ENCODE data around the gene FBXO28.

Gene FBXO28

DNA sequence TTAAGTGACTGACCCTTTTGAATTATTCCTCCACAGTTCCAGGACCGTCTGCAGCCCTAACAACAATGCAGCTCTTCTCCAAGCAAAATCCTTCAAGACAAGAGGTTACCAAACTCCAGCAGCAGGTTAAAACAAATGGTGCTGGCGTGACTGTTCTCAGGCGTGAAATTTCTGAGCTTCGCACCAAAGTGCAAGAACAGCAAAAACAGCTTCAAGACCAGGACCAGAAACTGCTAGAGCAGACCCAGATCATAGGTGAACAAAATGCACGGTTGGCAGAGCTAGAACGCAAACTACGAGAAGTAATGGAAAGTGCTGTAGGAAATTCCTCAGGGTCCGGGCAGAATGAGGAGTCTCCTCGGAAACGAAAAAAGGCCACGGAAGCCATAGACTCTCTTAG lies 43.4 kb downstream of the FBXO28 start:
- no peak for DNase-seq (ENCODE audit: low spot score)

DNA sequence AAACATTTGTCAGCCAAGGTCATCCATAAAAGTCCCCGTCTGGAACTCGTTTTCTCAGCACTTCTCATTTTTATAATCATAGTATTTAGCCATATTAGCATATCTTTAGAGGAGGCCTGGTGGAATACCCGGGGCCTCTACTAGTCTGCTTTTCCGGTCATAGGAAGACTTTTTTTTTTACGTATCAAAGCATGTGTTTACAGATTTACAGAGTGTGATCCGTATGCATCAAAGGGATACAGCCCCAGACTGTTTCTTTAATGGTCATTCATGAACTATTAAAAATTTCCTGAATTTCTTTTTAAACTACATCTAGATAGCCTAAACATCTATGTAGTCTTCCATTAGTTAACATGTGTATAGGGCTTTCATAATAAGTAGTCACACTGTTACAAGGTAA lies 45.6 kb downstream of the FBXO28 start:
- no peak for DNase-seq (ENCODE audit: low spot score)

DNA sequence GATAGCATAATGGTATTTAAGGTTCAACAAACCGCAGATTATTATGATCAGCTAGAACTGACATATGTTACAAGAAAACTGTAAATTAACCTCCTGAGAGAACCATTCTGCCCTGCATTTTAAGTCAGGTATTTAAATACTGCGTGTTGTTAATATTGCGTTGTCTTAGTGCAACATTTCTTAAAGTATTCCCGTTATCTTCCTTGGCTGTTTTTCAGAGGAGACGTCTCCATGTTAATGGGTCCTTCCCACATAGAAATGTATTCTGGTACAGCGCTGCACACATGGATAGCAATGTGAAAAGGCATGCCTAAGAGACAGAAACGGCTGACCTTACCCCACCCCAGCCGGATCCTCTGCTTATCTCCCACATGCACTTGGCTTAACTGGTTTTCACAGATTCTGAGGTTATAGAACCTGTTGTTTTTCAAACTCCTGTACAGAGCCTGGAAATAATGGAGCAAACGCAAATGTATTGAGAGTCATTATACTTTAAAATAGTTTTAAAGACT lies 46.3 kb downstream of the FBXO28 start:
- no peak for DNase-seq (ENCODE audit: low spot score)

- DNase-seq (ENCODE audit: low spot score): no peak
Observed at GRCh38 chr1:224162768-224163167, 48.9 kb downstream of the FBXO28 start.

DNA sequence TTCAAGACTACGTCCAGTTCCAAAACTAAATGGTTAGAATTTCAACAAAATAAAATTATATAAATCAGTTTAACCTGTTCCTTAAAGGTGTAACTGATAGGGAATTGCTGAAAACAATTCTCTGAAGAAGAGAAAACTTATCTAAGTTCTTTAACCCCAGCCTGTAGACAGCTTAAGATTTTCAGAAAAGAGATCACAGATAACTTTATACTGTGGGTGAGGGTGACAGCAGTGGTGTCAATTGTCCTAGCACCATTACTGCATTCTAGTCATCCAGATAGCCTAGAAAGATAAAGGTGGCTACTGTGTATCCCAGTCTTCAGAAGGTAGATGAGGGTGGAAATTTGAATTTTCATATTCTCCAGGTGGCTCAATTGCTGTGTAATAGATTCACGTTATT lies 49.4 kb downstream of the FBXO28 start:
- DNase-seq (ENCODE audit: low spot score): no peak

GRCh38 chr1:224168859-224169380 lies 55.0 kb downstream of the FBXO28 start:
- no peak for DNase-seq (ENCODE audit: low spot score)

DNA sequence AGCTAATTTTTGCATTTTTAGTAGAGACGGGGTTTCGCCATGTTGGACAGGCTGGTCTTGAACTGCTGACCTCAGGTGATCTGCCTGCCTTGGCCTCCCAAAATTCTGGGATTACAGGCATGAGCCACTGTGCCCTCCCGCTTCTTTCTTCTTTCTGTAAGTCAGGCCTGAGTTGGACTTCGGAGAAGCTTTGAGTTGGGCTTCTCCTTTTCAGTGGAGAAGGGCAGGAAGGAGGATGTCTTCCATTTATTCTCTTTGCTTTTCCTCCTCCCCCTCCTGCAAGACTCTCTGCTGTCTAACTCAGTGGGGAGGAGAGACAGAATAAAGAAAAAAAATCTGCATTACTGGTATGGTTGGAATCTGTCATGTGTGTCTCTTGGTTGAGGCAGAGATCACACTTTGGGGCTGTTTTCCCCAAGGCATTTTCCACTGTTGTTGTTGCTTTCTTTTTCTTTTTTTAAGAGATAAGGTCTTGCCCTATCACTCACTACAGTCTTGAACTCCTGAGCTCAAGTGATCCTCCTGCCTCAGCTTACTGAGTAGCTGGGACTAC lies 55.9 kb downstream of the FBXO28 start:
- no peak for DNase-seq (ENCODE audit: low spot score)

- no peak for DNase-seq (ENCODE audit: low spot score)
Observed at GRCh38 chr1:224170343-224170742, 56.4 kb downstream of the FBXO28 start.

DNA sequence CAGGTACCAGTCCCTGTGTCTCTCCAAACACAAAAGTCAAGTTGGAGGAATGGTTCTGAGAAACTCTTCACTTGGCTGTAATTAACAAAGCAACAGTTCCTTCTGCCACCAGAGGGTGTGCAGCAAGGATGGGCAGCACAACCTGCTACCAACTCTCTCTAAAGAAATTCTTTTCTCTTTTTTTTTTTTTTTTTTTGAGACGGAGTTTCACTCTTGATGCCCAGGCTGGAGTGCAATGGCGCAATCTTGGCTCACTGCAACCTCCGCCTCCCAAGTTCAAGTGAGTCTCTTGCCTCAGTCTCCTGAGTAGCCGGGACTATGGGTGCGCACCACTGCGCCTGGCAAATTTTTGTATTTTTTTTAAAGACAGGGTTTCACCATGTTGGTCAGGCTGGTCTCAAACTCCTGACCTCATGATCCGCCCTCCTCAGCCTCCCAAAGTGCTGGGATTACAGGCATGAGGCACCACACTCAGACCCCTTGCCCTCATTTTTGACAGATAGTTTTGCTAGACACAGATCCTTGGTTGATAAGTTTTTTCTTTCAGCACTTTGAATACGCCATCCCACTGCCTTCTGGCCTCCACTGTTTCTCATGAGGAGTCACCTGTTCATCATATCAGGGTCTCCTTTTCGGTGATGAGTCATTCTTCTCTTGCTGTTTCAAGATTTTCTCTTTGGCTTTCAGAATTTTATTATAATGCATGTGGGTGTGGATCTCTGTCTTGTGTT lies 57.0 kb downstream of the FBXO28 start:
- peak; percentile 49 for DNase-seq (ENCODE audit: low spot score)

DNA sequence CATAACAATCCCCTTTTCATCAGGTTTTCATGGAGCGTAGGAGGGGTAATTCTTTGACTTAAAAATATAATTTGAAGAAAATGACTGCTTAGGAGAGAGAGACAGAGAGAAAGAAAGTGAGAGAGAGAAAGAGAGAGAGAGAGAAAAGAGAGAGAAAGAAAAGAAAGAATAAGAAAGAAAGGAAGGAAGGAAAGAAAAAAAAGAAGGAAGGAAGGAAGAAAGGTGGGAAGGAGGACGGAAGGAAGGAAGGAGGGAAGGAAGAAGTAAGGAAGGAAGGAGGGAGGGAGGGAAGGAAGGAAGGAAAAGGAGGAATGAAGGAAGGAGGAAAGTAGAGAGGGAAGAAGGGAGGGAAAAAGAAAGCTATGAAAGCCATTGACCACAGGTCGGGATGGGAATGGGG lies 58.3 kb downstream of the FBXO28 start:
- no peak for DNase-seq (ENCODE audit: low spot score)

DNA sequence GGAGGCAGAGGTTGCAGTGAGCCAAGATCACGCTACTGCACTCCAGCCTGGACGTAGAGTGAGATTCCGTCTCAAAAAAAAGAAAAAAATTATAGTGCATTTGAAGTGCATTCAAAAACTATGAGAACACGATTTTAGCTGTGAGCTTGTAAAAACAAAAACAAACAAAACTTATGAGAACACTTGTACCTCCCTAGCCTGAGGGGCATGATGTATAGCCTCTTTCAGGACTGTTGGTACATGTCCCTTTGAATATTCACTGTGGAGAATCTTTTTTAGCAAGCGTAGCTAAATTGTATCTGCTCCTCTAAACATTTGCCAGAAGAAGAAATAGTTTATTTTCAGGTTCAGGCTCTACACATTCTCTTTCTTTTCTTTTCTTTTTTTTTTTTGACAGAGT lies 59.6 kb downstream of the FBXO28 start:
- no peak for DNase-seq (ENCODE audit: low spot score)

DNA sequence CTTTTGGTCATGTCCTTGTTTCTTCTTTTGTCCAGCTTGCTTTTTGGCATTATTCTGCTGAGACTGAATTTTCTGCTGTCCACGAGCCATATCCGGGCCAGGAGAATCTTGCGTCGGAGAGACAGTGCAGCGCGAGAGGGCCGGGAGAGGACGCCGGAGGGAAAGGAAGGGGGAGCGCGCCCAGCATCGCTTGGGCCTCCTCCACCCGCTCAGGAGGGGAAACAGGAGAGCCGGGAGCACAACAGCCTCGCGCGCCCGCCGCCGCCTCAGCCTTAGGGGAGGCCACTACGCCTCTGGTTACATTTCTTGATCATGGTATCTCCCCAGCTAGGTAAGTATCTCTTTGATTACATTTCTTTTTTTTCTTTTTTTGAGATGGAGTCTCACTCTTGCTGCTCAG lies 61.7 kb downstream of the FBXO28 start:
- peak; percentile 56 for DNase-seq (ENCODE audit: low spot score)

- no peak for DNase-seq (ENCODE audit: low spot score)
Observed at GRCh38 chr1:224177356-224177999, 63.6 kb downstream of the FBXO28 start.

DNA sequence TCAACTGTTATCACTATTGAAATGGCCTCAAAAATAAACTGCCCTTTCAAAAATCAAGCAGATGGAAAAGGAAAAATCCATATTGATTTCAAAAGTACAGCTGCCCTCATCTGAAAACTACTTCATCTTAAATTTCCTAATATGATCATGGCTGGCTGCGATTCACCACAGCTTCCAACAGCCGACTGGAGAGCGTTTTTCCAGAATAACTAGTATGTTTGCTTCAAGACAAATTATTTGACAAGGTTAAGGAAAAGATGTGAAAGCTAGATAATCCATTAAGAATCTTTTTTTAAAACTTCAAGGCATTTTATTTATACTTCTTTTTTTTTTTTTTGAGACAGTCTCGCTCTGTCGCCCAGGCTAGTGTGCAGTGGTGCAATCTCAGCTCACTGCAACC lies 65.0 kb downstream of the FBXO28 start:
- DNase-seq (ENCODE audit: low spot score): no peak

GRCh38 chr1:224180783-224181452 lies 67.0 kb downstream of the FBXO28 start:
- no peak for DNase-seq (ENCODE audit: low spot score)

DNA sequence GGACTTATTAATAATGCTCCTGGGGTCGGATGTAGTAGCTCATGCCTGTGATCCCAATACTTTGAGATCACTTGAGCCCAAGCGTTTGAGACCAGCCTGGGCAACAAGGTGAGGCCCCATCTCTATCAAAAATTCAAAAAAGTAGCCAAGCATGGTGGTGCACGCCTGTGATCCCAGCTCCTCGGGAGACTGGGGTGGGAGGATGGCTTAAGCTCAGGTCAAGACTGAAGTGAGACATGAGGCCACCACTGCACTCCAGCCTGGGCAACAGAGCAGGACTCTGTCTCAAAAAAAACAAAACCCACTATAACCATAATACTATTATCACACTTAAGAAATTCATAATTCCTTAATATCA lies 67.5 kb downstream of the FBXO28 start:
- DNase-seq (ENCODE audit: low spot score): no peak

DNA sequence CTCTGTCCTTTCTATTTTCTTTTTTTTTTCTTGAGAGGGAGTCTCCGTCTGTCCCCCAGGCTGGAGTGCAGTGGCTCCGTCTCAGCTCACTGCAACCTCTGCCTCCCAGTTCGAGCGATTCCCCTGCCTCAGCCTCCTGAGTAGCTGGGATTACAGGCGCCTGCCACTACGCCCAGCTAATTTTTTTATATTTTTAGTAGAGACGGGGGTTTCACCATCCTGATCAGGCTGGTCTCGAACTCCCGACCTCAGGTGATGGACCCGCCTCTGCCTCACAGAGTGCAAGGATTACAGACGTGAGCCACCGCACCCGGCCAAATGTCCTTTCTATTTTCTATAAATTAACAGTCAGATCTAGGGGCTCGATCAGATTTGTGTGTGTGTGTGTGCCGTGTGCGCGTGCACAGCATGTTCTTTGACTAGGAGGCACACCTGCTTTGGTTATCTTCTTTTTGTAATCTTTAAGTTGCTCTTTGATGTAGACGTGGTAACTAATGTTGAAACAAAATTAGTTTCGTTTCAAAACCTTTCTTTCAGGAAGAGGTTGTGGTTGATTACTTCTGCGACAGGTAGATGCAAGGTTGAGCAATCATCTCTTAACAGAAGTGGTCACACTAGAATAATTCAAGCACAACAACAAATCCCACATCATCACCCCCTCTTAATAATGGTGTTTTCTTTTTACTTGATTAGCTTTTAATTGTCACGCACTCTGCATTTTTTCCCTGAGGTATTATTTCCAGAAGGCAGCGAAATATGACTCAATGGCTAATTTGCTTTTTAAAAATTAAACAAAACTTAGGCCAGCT lies 68.3 kb downstream of the FBXO28 start:
- DNase-seq (ENCODE audit: low spot score): no peak

DNA sequence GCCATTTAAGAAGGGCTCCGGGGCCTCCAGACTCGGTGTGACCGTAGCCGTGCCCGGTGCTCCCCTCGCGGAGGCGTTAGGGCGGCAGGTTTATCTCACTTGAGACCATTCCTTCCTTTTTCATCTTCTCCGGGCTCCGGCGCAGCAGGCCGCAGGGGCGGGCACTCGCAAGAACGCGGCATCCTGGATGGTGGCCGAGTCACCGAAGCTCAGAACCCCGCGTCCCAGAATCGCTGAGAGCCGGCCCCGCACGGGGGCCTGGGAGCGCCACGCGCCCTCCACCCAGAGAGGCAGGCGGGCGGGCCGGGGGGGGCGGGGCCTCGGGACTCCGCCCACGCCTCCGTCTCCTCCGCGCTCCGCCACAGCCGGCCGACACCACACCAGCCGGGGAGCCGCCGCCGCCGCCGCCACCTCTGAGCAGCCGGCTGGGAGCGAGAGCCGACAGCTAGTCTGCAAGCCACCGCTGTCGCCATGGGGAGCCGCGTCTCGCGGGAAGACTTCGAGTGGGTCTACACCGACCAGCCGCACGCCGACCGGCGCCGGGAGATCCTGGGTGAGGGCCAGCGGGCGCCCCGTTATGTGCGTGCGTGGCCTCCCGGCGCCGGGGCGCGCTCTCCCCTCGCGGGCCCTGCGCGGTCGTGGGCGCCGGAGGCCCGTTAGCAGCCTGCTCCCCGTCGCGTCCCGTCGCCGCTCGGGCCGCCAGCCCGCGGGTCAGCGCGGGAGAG lies 69.1 kb downstream of the FBXO28 start, which contains the start of gene DEGS1:
DEGS1 (plus strand) TSS at position 375 of the 725 bp plus-strand sequence; CDS start at position 472, 97 bp downstream.
- DNase-seq (ENCODE audit: low spot score): peak; percentile 99

DNA sequence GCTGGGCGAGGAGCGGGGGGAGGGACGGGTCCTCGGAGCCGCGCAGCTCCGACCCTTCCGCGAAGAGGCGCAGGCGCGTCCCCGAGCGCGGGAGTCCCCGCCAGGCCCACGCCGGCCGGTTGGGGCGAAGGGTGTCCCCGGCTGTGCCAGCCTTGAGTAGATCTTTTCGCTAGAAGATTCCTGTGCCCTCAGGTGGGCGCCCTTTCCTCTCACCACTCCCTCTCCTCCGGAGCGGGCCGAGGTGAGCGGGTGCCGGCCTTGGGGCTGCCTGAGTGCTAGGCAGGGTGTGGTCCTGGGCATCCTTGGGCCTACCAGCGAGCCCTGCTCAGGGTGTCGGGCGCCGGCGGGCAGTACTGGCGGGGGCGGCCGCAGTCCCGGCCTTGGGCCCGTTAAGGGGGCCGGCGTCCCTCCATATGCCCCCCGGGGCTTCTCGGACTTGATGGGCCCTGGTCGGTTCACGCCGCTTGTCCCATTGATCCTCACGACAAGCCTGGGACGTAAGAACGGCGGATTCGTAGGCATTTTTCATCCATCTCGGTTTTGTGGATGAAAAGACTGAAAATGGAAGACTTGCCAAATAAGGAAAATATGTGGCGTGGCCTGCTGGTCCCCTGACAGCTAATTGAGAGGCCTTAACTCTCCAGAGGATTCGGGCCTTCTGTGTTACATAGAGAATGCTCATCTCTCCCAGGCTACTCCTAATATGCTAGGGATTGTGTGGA lies 69.8 kb downstream of the FBXO28 start:
- peak; percentile 73 for DNase-seq (ENCODE audit: low spot score)

- DNase-seq (ENCODE audit: low spot score): no peak
Observed at GRCh38 chr1:224185208-224185607, 71.3 kb downstream of the FBXO28 start.
